Liver (tissue), 9 donors: ENCODE data around the gene EEF1G. TPM values are rescaled to one million over a fixed set of nuclear protein-coding genes. Genes with fewer than 3 reads are reported as not detected.
A peak's percentile ranks its signal among the peaks of the same experiment; 100 is the strongest.

ENCODE experiments used
- DNase-seq: peaks from one replicate; pipeline ENCODE4 v3.0.0-alpha.2; 2017; ENCODE audit warnings: low spot score
- H3K27ac ChIP-seq, 2 donors: one replicate each; pipeline ENCODE4 v1.7.0; 2013; ENCODE audit warnings: inconsistent platforms in 2 of 2, low read length in 2 of 2, control low read depth in 1 of 2, low read depth in 1 of 2, mild to moderate bottlenecking in 1 of 2
- H3K27me3 ChIP-seq, 4 donors: one replicate each; pipeline versions ENCODE4 v1.6.1 to v1.7.0; 2013; ENCODE audit warnings: low read length in 3 of 4, inconsistent platforms in 1 of 4, mild to moderate bottlenecking in 1 of 4, moderate library complexity in 1 of 4; ENCODE audit not compliant: control insufficient read depth in 4 of 4, insufficient read depth in 4 of 4
- H3K36me3 ChIP-seq, 4 donors: one replicate each; pipeline versions ENCODE4 v1.6.1 to v1.7.0; 2013; ENCODE audit warnings: low read length in 3 of 4, mild to moderate bottlenecking in 3 of 4, low read depth in 1 of 4, moderate library complexity in 1 of 4; ENCODE audit not compliant: control insufficient read depth in 4 of 4, insufficient read depth in 3 of 4
- H3K4me1 ChIP-seq, 4 donors: one replicate each; pipeline versions ENCODE4 v1.6.1 to v1.7.0; 2013; ENCODE audit warnings: low read length in 3 of 4, mild to moderate bottlenecking in 3 of 4, moderate library complexity in 1 of 4; ENCODE audit not compliant: control insufficient read depth in 4 of 4, insufficient read depth in 4 of 4
- H3K4me3 ChIP-seq, 3 donors: one replicate each; pipeline versions ENCODE4 v1.6.1 to v1.7.0; 2013; ENCODE audit warnings: low read length in 3 of 3, control low read depth in 1 of 3, low read depth in 1 of 3, mild to moderate bottlenecking in 1 of 3
- H3K9ac ChIP-seq, 2 donors: one replicate each; pipeline ENCODE4 v1.7.0; 2013; ENCODE audit warnings: low read length in 2 of 2, mild to moderate bottlenecking in 2 of 2, moderate library complexity in 2 of 2, control low read depth in 1 of 2, low read depth in 1 of 2
- H3K9me3 ChIP-seq, 4 donors: one replicate each; pipeline versions ENCODE4 v1.6.1 to v1.7.0; 2013; ENCODE audit warnings: low read length in 3 of 4; ENCODE audit not compliant: control insufficient read depth in 4 of 4
- FOXA1 ChIP-seq: IDR thresholded peaks from 2 replicates; pipeline ENCODE4 v1.6.1; 2016; ENCODE audit warnings: antibody characterized with exemption
- FOXA2 ChIP-seq: IDR thresholded peaks from 2 replicates; pipeline ENCODE4 v1.6.1; 2016; ENCODE audit warnings: antibody characterized with exemption
- GABPA ChIP-seq, 2 donors: IDR thresholded peaks in 1 of 2; conservative IDR thresholded peaks in 1 of 2; 2 replicates each; pipeline ENCODE4 v1.6.1; 2016; ENCODE audit warnings: antibody characterized with exemption in 2 of 2, mild to moderate bottlenecking in 1 of 2, moderate library complexity in 1 of 2
- HNF4A ChIP-seq, 2 donors: conservative IDR thresholded peaks; 2 replicates each; pipeline ENCODE4 v1.6.1; 2016; ENCODE audit warnings: antibody characterized with exemption in 2 of 2, mild to moderate bottlenecking in 2 of 2
- HNF4G ChIP-seq: IDR thresholded peaks from 2 replicates; pipeline ENCODE4 v1.6.1; 2016; ENCODE audit warnings: antibody characterized with exemption
- JUND ChIP-seq, 2 donors: IDR thresholded peaks; 2 replicates each; pipeline ENCODE4 v1.6.1; 2016; ENCODE audit warnings: antibody characterized with exemption in 2 of 2
- NR2F2 ChIP-seq: IDR thresholded peaks from 2 replicates; pipeline ENCODE4 v1.6.1; 2016; ENCODE audit warnings: antibody characterized with exemption
- RAD21 ChIP-seq, 2 donors: IDR thresholded peaks; 2 replicates each; pipeline ENCODE4 v1.6.1; 2016; ENCODE audit warnings: antibody characterized with exemption in 2 of 2, mild to moderate bottlenecking in 2 of 2
- RXRA ChIP-seq, 2 donors: IDR thresholded peaks; 2 replicates each; pipeline ENCODE4 v1.6.1; 2017 to 2018; ENCODE audit warnings: antibody characterized with exemption in 2 of 2, mild to moderate bottlenecking in 1 of 2
- SP1 ChIP-seq: IDR thresholded peaks from 2 replicates; pipeline ENCODE4 v1.6.1; 2018; ENCODE audit warnings: antibody characterized with exemption, mild to moderate bottlenecking
- TAF1 ChIP-seq: conservative IDR thresholded peaks from 2 replicates; pipeline ENCODE4 v1.6.1; 2016; ENCODE audit warnings: antibody characterized with exemption, mild to moderate bottlenecking
- YY1 ChIP-seq: IDR thresholded peaks from 2 replicates; pipeline ENCODE4 v1.6.1; 2016; ENCODE audit warnings: antibody characterized with exemption, mild to moderate bottlenecking
- WGBS: extraction: QIAGEN DNeasy Blood & Tissue Kit; methylation state at CpG from one replicate; pipeline ENCODE4 v1.1.7; 2013; 5-methylcytosine and 5-hydroxymethylcytosine counted together
- polyA plus RNA-seq, 2 donors: library from polyadenylated mRNA; stranded (reverse) in 1 of 2; unstranded in 1 of 2; fragments of 200-250 nt in 1 of 2; fragments of >200 nt in 1 of 2; fragmentation: Nextera tagmentation in 1 of 2; extraction: Ambion mirVana in 1 of 2; gene quantifications; one replicate each; pipeline versions ENCODE4 v1.2.1 to v1.2.3, GENCODE V29; 2013 to 2015
- total RNA-seq, 2 donors: library from RNA; depleted of rRNA; stranded (reverse); fragments of >200 nt; gene quantifications; one replicate each; pipeline ENCODE4 v1.2.3, GENCODE V29; 2014
- TF ChIP-seq, protein P1 (sequence below): fragments of 150-350 bp; IDR thresholded peaks from 2 replicates; pipeline ENCODE4 v1.5.1; 2017; ENCODE audit warnings: improper control_type of control experiment, low read depth, low read length; ENCODE audit not compliant: missing input control
- TF ChIP-seq, protein P2 (sequence below): IDR thresholded peaks from 2 replicates; pipeline ENCODE4 v1.6.1; 2016; ENCODE audit warnings: antibody characterized with exemption
- TF ChIP-seq, protein P3 (sequence below): IDR thresholded peaks from 2 replicates; pipeline ENCODE4 v1.6.1; 2016; ENCODE audit warnings: antibody characterized with exemption
- TF ChIP-seq, protein P4 (sequence below): IDR thresholded peaks from 2 replicates; pipeline ENCODE4 v1.6.1; 2016; ENCODE audit warnings: antibody characterized with exemption, mild to moderate bottlenecking
- TF ChIP-seq, protein P5 (sequence below): IDR thresholded peaks from 2 replicates; pipeline ENCODE4 v1.6.1; 2016; ENCODE audit warnings: antibody characterized with exemption
- donor health status: healthy.
- donor health status: healthy.
- donor health status: healthy.
- donor health status: healthy.
- donor health status: healthy.

EEF1G gene
- total and polyA plus RNA-seq, 4 donors: 251 to 640 (median 469) TPM

DNA sequence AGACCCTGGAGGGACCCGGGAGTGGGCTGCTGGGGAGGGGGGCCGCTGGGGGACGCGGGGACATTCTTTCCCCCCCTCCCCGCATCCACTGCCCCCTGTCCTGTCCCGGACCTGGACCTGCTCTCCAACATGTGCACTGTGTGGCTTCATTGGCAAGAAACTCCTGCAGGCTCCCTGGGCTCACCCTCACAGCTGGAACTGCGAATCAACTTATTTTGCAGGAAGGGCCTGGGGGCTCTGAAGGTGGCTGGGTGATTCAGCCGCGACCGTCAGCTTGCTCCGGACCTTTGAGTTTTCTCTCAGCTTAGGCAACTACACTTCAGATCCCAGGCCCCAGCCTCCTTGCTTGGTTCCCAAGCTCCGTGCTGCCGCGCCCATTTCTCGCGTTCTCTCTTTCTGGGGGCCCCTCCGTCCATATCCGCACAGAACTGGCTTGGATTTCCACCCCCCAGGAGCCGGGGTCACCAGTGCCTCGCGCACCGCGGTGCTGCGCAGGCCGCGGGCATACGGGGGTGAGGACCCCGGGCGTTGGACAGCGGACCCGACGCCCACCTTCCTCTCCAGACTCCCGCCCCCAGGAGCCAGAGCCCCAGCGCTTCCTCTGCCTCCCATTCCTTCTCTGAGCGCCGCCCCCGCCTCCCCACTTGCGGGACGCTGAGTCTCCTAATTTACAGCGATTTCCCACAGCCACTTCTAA lies 26.6 kb downstream of the EEF1G start:
- Histone ChIP-seq H3K9ac (peak overlapping the region; percentile 60 to 89), H3K9me3 (no peaks in the 10 kb centered on the region), H3K36me3 (no peaks in the 10 kb centered on the region), H3K27ac (peak overlapping the region; percentile 72 to 94), H3K27me3 (no peaks in the 10 kb centered on the region), H3K4me3 (peak overlapping the region; percentile 51 to 91 (median 69)), H3K4me1 (peaks cover 18 to 74% (median 58%) of the 10 kb centered on the region in 4 donors)
- DNase-seq: no peak
- no peak for TF ChIP-seq FOXA1
- TF ChIP-seq RXRA (IDR thresholded peaks at IDR 0.05): no peak
- TF ChIP-seq, protein P1, sequence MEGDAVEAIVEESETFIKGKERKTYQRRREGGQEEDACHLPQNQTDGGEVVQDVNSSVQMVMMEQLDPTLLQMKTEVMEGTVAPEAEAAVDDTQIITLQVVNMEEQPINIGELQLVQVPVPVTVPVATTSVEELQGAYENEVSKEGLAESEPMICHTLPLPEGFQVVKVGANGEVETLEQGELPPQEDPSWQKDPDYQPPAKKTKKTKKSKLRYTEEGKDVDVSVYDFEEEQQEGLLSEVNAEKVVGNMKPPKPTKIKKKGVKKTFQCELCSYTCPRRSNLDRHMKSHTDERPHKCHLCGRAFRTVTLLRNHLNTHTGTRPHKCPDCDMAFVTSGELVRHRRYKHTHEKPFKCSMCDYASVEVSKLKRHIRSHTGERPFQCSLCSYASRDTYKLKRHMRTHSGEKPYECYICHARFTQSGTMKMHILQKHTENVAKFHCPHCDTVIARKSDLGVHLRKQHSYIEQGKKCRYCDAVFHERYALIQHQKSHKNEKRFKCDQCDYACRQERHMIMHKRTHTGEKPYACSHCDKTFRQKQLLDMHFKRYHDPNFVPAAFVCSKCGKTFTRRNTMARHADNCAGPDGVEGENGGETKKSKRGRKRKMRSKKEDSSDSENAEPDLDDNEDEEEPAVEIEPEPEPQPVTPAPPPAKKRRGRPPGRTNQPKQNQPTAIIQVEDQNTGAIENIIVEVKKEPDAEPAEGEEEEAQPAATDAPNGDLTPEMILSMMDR: no peak
- TF ChIP-seq TAF1: no peak
- TF ChIP-seq FOXA2: no peak
- TF ChIP-seq HNF4A (conservative IDR thresholded peaks at IDR 0.05): no peak
- no peak for TF ChIP-seq YY1
- TF ChIP-seq, protein P2, sequence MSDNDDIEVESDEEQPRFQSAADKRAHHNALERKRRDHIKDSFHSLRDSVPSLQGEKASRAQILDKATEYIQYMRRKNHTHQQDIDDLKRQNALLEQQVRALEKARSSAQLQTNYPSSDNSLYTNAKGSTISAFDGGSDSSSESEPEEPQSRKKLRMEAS: no peak
- TF ChIP-seq, protein P3, sequence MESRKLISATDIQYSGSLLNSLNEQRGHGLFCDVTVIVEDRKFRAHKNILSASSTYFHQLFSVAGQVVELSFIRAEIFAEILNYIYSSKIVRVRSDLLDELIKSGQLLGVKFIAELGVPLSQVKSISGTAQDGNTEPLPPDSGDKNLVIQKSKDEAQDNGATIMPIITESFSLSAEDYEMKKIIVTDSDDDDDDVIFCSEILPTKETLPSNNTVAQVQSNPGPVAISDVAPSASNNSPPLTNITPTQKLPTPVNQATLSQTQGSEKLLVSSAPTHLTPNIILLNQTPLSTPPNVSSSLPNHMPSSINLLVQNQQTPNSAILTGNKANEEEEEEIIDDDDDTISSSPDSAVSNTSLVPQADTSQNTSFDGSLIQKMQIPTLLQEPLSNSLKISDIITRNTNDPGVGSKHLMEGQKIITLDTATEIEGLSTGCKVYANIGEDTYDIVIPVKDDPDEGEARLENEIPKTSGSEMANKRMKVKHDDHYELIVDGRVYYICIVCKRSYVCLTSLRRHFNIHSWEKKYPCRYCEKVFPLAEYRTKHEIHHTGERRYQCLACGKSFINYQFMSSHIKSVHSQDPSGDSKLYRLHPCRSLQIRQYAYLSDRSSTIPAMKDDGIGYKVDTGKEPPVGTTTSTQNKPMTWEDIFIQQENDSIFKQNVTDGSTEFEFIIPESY: no peak
- no peak for TF ChIP-seq JUND (IDR thresholded peaks at IDR 0.05)
- TF ChIP-seq NR2F2: no peak
- WGBS: 9% methylated on average over 40 of the region's 40 CpGs

DNA sequence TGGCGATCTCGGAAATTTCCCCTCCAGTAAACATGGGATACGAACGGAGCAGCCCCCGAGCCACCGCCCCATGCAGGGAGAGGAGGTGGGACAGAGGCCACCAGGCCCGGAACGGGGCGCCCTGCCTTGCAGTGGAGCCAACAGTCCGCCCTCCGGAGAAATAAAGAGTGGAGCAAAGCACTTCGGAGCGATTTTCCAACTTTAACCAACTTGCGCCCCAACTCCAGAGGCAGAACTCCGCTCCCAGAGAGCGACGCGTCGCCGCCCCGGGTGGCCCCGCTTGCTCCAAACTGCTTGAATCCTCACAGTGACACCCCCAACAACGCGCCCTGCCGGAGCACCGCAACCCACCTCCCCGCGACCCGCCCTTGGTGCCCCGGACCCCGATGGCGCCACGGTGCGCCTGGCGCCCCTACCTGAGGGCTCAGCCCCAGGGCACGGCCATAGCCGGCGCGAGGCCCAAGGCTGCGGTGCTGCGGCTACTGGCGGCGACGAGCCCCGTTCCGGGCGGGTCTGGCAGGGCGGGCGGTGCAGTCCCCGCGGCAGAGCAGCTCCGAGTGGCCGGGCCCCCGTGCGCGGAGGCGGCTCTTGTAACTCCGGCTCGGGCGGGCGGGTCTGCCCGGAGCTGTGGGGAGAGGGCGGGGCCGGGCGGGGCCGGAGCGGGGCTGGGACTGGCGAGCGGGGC lies 27.3 kb downstream of the EEF1G start, which contains the start of gene AHNAK:
AHNAK (minus strand) TSS at position 563 of the 685 bp plus-strand sequence. CDS start 10,708 bp downstream, outside the sequence.
- no peaks in the 10 kb centered on the region for H3K27me3 ChIP-seq
- TF ChIP-seq GABPA (IDR thresholded peaks at IDR 0.05 in 1 of 2, conservative IDR thresholded peaks at IDR 0.05 in 1 of 2): no peak
- no peak for TF ChIP-seq SP1
- TF ChIP-seq, protein P2: no peak
- no peak for TF ChIP-seq RAD21 (IDR thresholded peaks at IDR 0.05)
- no peak for TF ChIP-seq HNF4A (conservative IDR thresholded peaks at IDR 0.05)
- no peak for TF ChIP-seq TAF1
- no peak for TF ChIP-seq FOXA1
- TF ChIP-seq HNF4G: no peak
- no peak for TF ChIP-seq FOXA2
- TF ChIP-seq, protein P3: no peak
- no peak for TF ChIP-seq YY1
- TF ChIP-seq, protein P4, sequence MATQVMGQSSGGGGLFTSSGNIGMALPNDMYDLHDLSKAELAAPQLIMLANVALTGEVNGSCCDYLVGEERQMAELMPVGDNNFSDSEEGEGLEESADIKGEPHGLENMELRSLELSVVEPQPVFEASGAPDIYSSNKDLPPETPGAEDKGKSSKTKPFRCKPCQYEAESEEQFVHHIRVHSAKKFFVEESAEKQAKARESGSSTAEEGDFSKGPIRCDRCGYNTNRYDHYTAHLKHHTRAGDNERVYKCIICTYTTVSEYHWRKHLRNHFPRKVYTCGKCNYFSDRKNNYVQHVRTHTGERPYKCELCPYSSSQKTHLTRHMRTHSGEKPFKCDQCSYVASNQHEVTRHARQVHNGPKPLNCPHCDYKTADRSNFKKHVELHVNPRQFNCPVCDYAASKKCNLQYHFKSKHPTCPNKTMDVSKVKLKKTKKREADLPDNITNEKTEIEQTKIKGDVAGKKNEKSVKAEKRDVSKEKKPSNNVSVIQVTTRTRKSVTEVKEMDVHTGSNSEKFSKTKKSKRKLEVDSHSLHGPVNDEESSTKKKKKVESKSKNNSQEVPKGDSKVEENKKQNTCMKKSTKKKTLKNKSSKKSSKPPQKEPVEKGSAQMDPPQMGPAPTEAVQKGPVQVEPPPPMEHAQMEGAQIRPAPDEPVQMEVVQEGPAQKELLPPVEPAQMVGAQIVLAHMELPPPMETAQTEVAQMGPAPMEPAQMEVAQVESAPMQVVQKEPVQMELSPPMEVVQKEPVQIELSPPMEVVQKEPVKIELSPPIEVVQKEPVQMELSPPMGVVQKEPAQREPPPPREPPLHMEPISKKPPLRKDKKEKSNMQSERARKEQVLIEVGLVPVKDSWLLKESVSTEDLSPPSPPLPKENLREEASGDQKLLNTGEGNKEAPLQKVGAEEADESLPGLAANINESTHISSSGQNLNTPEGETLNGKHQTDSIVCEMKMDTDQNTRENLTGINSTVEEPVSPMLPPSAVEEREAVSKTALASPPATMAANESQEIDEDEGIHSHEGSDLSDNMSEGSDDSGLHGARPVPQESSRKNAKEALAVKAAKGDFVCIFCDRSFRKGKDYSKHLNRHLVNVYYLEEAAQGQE: no peak
- TF ChIP-seq RXRA (IDR thresholded peaks at IDR 0.05): no peak
- TF ChIP-seq, protein P5, sequence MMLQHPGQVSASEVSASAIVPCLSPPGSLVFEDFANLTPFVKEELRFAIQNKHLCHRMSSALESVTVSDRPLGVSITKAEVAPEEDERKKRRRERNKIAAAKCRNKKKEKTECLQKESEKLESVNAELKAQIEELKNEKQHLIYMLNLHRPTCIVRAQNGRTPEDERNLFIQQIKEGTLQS: no peak
- no peak for TF ChIP-seq NR2F2
- H3K36me3 ChIP-seq: no peaks in the 10 kb centered on the region
- H3K27ac ChIP-seq: peak within 1 kb of the TSS; percentile 72 to 94
- no peaks in the 10 kb centered on the region for H3K9me3 ChIP-seq
- H3K4me1 ChIP-seq: peaks cover 15 to 74% (median 62%) of the 10 kb centered on the region in 4 donors
- peak; percentile 76 for DNase-seq
- H3K9ac ChIP-seq: peak within 1 kb of the TSS; percentile 60 to 89
- WGBS: under 1% methylated on average over 69 of the region's 69 CpGs
- peak within 1 kb of the TSS; percentile 68 to 91 (median 79) for H3K4me3 ChIP-seq
